Endothelial cell of umbilical vein (primary cell): ENCODE results near the gene TMTC1. TPM values are rescaled to one million over a fixed set of nuclear protein-coding genes. Genes with fewer than 3 reads are reported as not detected.

Source experiments
- BruUV-seq: library from RNA; stranded (reverse); fragments of 400-500 nt; replicated peaks from 2 replicates; lab custom pipeline; 2021; lab: Mats Ljungman, UMichigan
- CTCF ChIA-PET: fragments of 300-600, 350-600 bp; sonication (Branson Sonifier 250); formaldehyde crosslinking; loops from one replicate; lab custom pipeline; 2021; ENCODE audit warnings: antibody characterized with exemption, inconsistent platforms; lab: Charles Lee
- POLR2A ChIA-PET: fragments of 300-600, 350-600 bp; sonication (Branson Sonifier 250); formaldehyde crosslinking; loops from one replicate; lab custom pipeline; 2021; ENCODE audit warnings: antibody characterized with exemption, inconsistent platforms; lab: Charles Lee
- DNase-seq: peaks from one replicate; pipeline ENCODE4 v3.0.0-alpha.2; 2011; ENCODE audit warnings: low read depth, low spot score
- FAIRE-seq: peaks from 2 replicates; lab custom pipeline; 2011; peaks lifted over from hg19 to GRCh38; lab: Jason Lieb, UNC
- H2AFZ ChIP-seq: 2 replicates; pipeline ENCODE4 v1.6.0; 2012; ENCODE audit warnings: low read depth, low read length, control low read depth, inconsistent platforms
- H3K27ac ChIP-seq: 2 replicates; pipeline ENCODE4 v1.5.1; 2011; ENCODE audit warnings: low read depth, mild to moderate bottlenecking, control low read depth, low read length, moderate library complexity; ENCODE audit not compliant: insufficient read depth
- H3K27me3 ChIP-seq, 2 experiments: 2 replicates each; pipeline versions ENCODE4 v1.6.0 to v1.6.1; 2011; ENCODE audit warnings: low read length in 2 of 2, mixed read lengths in 1 of 2; ENCODE audit not compliant: control insufficient read depth in 2 of 2, insufficient read depth in 2 of 2
- H3K36me3 ChIP-seq, 2 experiments: 2 replicates in 1 of 2; 3 replicates in 1 of 2; pipeline ENCODE4 v1.5.1; 2011; ENCODE audit warnings: low read length in 2 of 2, mild to moderate bottlenecking in 1 of 2, moderate library complexity in 1 of 2; ENCODE audit not compliant: control insufficient read depth in 2 of 2, insufficient read depth in 2 of 2; ENCODE audit errors: extremely low read depth in 1 of 2
- H3K4me1 ChIP-seq: 3 replicates; pipeline ENCODE4 v1.5.1; 2011; ENCODE audit warnings: mild to moderate bottlenecking, low read length; ENCODE audit not compliant: control insufficient read depth, insufficient read depth; ENCODE audit errors: extremely low read depth
- H3K4me2 ChIP-seq: 2 replicates; pipeline ENCODE4 v1.6.1; 2011; ENCODE audit warnings: low read length, control low read depth, mixed read lengths; ENCODE audit not compliant: insufficient read depth
- H3K4me3 ChIP-seq, 3 experiments: fragments of 200-600 bp in 1 of 3; sonication (generic), shearing (Covaris generic) in 1 of 3; replicated peaks in 1 of 3; 2 replicates each; pipeline ENCODE4 v1.5.1; 2011 to 2016; ENCODE audit warnings: control low read depth in 3 of 3, low read length in 3 of 3, mild to moderate bottlenecking in 2 of 3, inconsistent platforms in 1 of 3, low read depth in 1 of 3, moderate library complexity in 1 of 3; ENCODE audit not compliant: insufficient read depth in 1 of 3
- H3K79me2 ChIP-seq: 2 replicates; pipeline ENCODE4 v1.6.0; 2012; ENCODE audit warnings: low read length, inconsistent platforms; ENCODE audit not compliant: control insufficient read depth, insufficient read depth
- H3K9ac ChIP-seq: replicated peaks from 2 replicates; pipeline ENCODE3; 2011; ENCODE audit warnings: low read length, control low read depth; ENCODE audit not compliant: insufficient read depth; ENCODE audit errors: extremely low read depth
- H3K9me1 ChIP-seq: replicated peaks from 3 replicates; pipeline ENCODE4 v1.6.0; 2011; ENCODE audit warnings: mild to moderate bottlenecking, low read length; ENCODE audit not compliant: control insufficient read depth, insufficient read depth; ENCODE audit errors: extremely low read depth
- H3K9me3 ChIP-seq: replicated peaks from 2 replicates; pipeline ENCODE4 v1.5.1; 2012; ENCODE audit warnings: low read length, inconsistent platforms; ENCODE audit not compliant: control insufficient read depth, insufficient read depth
- H4K20me1 ChIP-seq: replicated peaks from 2 replicates; pipeline ENCODE3; 2011; ENCODE audit warnings: mild to moderate bottlenecking, low read length; ENCODE audit not compliant: control insufficient read depth, insufficient read depth; ENCODE audit errors: extremely low read depth
- CTCF ChIP-seq, 2 donors: IDR thresholded peaks; 1 replicate in 1 of 2; 2 replicates in 1 of 2; pipeline ENCODE4 v1.5.1; 2011; ENCODE audit warnings: low read length in 2 of 2, mild to moderate bottlenecking in 2 of 2, moderate library complexity in 2 of 2, control low read depth in 1 of 2, inconsistent platforms in 1 of 2, low read depth in 1 of 2; ENCODE audit not compliant: insufficient read depth in 1 of 2; ENCODE audit errors: extremely low read depth in 1 of 2
- EZH2 ChIP-seq: IDR thresholded peaks from 2 replicates; pipeline ENCODE4 v1.6.1; 2012; ENCODE audit warnings: borderline replicate concordance, low read depth, mild to moderate bottlenecking, moderate library complexity, low read length, inconsistent platforms; ENCODE audit not compliant: severe bottlenecking
- FOS ChIP-seq: IDR thresholded peaks from 2 replicates; pipeline ENCODE4 v1.6.1; 2011; ENCODE audit warnings: mild to moderate bottlenecking, low read length, moderate library complexity, borderline replicate concordance; ENCODE audit not compliant: insufficient read depth
- GATA2 ChIP-seq: IDR thresholded peaks from 2 replicates; pipeline ENCODE4 v1.7.0; 2011; ENCODE audit warnings: low read depth, mild to moderate bottlenecking, moderate library complexity, mixed read lengths, low read length; ENCODE audit not compliant: insufficient read length, insufficient read depth
- JUN ChIP-seq: IDR thresholded peaks from 2 replicates; pipeline ENCODE4 v1.6.1; 2011; ENCODE audit warnings: borderline replicate concordance, low read depth; ENCODE audit not compliant: insufficient read length, insufficient read depth
- MAX ChIP-seq: IDR thresholded peaks from 2 replicates; pipeline ENCODE4 v1.6.1; 2011; ENCODE audit not compliant: insufficient read depth, insufficient read length
- MYC ChIP-seq: IDR thresholded peaks from one replicate; pipeline ENCODE4 v1.6.1; 2011; ENCODE audit warnings: mild to moderate bottlenecking, low read depth, low read length
- POLR2A ChIP-seq: IDR thresholded peaks from 2 replicates; pipeline ENCODE4 v1.6.1; 2012; ENCODE audit warnings: low read depth, mild to moderate bottlenecking, control low read depth, low read length
- POLR2AphosphoS5 ChIP-seq: IDR thresholded peaks from 2 replicates; pipeline ENCODE4 v1.6.1; 2012; ENCODE audit warnings: low read depth, mild to moderate bottlenecking, control low read depth, low read length, moderate library complexity; ENCODE audit not compliant: insufficient read depth
- dilution Hi-C: fragments of 300-500 bp; cut with MboI; formaldehyde crosslinking; loops from one replicate; pipeline ENCODE4 v1.15.0; 2019; ENCODE audit warnings: low sequenced_read_pairs; ENCODE audit not compliant: extremely low pct_ligation_motif_present
- intact Hi-C: fragments of 100-400 bp; cut with micrococcal nuclease; formaldehyde crosslinking; loops from one replicate; pipeline ENCODE4 v1.10.0; 2022
- polyA plus RNA-seq, 4 experiments: library from polyadenylated mRNA; depleted of rRNA in 3 of 4; stranded (reverse) in 3 of 4; unstranded in 1 of 4; fragments of >200 nt; gene quantifications; 2 replicates each; pipeline versions ENCODE4 v1.2.1 to v1.2.3, GENCODE V29; 2011 to 2012; ENCODE audit warnings: missing spikeins in 1 of 4
- total RNA-seq: library from RNA; stranded (reverse); gene quantifications from 2 replicates; pipeline ENCODE4 v1.2.3, GENCODE V29; 2021

Gene TMTC1
- total and polyA plus RNA-seq, 2 donors (not counting 3 experiments of a cell fraction or from before 2014, with no cell fraction given) = 5.4 to 5.9 TPM

DNA sequence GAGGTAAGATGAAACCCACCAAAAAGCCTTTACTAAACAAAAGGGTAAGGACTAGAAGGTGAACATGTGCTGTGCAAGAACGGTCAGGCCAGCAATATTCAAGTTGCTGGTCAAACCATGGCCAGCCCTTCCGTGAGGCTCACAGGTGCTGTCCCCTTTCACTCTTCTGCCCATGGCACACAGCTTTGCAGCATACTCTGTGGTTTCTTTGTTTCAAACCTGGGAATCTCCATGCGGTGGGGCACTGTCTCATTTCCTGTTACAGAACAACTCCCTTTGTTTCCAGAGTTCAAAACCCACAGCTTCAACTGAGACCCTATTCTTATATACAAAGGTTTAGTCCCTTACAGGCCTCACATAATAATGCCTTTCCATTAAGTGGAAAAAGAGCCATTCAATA, 284.5 kb downstream of the TMTC1 start:
- Histone ChIP-seq H2AFZ (no peak overlapping the region), H3K27me3 (no peaks in the 10 kb centered on the region), H3K4me1 (no peaks in the 10 kb centered on the region), H3K9me1 (no peaks in the 10 kb centered on the region), H3K4me2 (no peak overlapping the region), H3K4me3 (no peak overlapping the region), H3K9ac (no peak overlapping the region), H4K20me1 (no peaks in the 10 kb centered on the region), H3K79me2 (no peaks in the 10 kb centered on the region), H3K36me3 (no peaks in the 10 kb centered on the region), H3K27ac (no peak overlapping the region), H3K9me3 (no peaks in the 10 kb centered on the region)
- intact Hi-C loops (no loop called here), dilution Hi-C loops (no loop called here)
- no peak for FAIRE-seq
- no peak for DNase-seq
- no peak for TF ChIP-seq CTCF (IDR thresholded peaks at IDR 0.05; ENCODE audit: extremely low read depth in 1 of 2, insufficient read depth in 1 of 2, low read depth in 1 of 2, low read length in 2 of 2)
- TF ChIP-seq JUN = no peak
- no peak for TF ChIP-seq POLR2A
- TF ChIP-seq POLR2AphosphoS5 = no peak
- no peak for TF ChIP-seq MAX
- no peak for TF ChIP-seq EZH2
- no peak for TF ChIP-seq GATA2
- no peak for TF ChIP-seq FOS
- no peak for TF ChIP-seq MYC
- no TSS peak for BruUV-seq
- ChIA-PET POLR2A (no interaction called here), CTCF (no interaction called here)
